ENCODE results near the gene OLR1.
"Not testable (repeated sequence)": the region's sequence is repeated elsewhere in the genome, so short reads cannot be mapped to it uniquely, and the experiment has no call there.

The OLR1 gene

GRCh38 chr12:10171973-10172728, at the start of gene OLR1:
OLR1 (minus strand) TSS chr12:10172132; CDS start chr12:10172077, 55 bp downstream.
- DNase-seq: no peak

DNA sequence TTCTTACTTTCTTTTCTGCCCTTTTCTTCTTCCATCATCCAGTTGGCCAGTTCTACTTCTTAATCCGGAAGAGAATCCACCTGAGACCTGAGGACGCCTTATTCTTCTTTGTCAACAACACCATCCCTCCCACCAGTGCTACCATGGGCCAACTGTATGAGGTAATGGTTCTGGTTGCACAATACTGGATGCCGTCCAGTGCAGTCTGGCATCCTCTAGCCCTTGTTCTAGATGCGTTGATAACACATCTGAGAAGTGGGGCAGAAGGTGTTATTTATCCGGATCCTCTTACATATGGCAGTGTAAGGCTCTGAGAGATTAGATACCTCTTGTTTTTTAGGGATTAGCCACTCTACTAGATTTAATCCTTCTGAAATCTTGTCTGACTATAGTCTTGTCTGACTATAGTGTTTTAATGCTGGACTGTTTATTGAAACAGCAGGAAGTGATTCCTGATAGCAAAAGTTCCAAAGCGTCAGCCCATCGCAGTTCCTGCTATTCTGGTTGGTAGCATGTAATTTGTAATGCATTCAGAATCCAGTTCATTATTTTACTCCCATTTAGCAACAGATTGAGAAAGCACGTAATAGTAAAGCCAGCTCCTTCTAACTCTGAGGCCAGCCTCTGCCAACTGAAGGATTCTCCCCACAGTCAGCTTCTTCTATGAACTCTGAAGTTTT, 48.6 kb upstream of the OLR1 start:
- no peak for DNase-seq

DNA sequence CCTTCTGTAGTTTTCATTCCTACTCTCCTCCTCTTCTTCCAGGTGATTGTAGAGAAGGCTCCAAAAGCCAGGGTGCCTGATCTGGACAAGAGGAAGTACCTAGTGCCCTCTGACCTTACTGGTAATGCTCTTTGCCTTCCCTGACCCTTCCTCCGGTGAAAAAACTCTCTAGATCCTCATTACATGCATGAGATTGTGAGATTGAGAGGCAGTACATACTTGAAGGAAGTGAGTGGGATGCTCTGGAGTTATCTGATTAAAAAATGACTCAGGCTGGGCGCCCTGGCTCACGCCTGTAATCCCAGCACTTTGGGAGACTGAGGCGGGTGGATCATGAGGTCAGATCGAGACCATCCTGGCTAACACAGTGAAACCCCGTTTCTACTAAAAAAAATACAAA, 46.1 kb upstream of the OLR1 start:
- DNase-seq: no peak

GRCh38 chr12:10215946-10216345, 44.0 kb upstream of the OLR1 start:
- DNase-seq: not testable (repeated sequence)

GRCh38 chr12:10215436-10215835, 43.5 kb upstream of the OLR1 start:
- DNase-seq: no peak

GRCh38 chr12:10214895-10215267, 42.9 kb upstream of the OLR1 start:
- no peak for DNase-seq

DNA sequence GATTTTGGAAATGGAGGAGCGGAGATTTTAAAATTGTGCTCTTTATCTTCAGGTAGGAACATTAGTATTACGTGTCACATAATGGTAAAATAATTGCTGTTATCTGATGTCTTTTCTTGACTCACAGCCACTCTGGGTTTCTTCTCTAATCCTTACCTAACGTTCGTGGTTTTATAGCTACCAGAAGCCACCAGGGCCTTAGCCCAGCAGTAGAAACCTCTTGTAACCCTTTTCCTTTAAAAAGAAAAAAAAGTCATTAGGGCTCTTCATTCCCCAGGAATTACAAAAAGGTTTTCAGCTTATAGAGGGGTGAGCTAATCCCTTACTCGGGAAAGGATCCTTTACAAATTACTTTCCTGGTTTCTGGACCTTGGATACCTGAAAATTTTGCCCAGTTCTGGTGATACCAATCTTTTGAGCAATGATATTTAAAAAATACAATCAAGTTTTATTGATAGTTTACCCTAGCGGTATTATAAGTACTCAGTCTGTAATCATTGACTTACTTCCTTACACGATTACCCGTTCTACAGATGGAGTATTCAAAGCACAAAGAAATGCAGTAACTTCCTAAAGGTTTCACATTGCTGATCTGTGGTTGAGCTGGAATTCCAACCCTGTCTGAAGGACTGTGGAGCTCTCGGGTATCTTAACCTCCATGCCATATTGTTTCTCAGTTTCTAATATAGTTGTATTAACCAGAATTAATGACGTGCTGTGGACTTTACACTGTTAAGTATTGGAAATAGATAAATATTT, 42.4 kb upstream of the OLR1 start:
- no peak for DNase-seq

GRCh38 chr12:10213168-10214135, 41.5 kb upstream of the OLR1 start:
- DNase-seq: peak; percentile 76

- DNase-seq: peak; percentile 78
Observed at GRCh38 chr12:10212739-10213131, 40.8 kb upstream of the OLR1 start, which contains the start of gene GABARAPL1. GABARAPL1 (plus strand) TSS chr12:10212877; CDS start chr12:10213130, 253 bp downstream.

GRCh38 chr12:10211940-10212738, 40.2 kb upstream of the OLR1 start:
- DNase-seq: peak; percentile 86

DNA sequence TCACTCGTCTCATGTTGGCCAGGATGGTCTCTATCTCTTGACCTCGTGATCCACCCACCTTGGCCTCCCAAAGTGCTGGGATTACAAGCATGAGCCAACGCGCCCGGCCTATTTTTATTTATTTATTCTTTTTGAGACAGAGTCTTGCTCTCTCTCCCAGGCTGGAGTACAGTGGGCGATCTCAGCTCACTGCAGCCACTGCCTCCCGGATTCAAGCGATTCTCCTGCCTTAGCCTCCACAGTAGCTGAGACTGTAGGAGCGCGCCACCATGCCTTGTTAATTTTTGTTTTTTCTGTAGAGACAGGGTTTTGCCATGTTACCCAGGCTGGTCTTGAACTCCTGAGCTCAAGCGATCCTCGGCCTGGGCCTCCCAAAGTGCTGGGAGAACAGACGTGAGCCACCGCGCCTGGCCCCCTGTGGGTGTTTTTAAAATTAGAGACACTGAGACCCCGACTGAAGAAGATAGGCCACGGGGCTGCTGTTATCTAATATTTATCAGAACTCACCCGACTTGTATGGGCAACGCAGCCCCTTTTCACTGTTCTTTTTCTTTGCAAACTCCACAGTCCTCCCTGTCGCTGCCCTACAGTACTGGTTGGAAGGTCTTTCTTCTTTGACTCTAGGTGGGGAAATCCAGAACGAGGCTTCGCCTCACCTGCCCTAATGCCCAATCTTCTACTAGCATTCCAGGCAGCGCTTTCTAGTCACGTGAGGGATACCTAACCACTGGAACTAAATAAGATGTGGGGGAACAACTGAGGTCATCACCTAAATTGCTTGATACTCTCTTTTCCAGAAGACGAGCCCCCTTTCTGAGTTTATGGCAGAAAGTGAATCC, 39.4 kb upstream of the OLR1 start:
- DNase-seq: no peak

DNA sequence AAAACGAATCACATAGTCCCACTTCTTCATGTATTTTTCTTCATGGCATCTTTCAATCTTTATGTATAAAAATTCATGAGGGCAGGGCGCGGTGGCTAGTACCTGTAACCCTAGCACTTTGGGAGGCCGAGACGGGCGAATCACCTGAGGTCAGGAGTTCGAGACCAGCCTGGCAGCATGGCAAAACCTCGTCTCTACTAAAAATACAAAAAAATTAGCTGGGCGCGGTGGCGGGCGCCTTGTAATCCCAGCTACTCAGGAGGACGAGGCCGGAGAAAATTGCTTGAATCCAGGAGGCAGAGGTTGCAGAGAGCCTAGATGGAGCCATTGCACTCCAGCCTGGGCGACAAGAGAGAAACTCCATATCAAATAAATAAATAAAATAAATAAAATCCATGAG, 38.3 kb upstream of the OLR1 start:
- DNase-seq: no peak

DNA sequence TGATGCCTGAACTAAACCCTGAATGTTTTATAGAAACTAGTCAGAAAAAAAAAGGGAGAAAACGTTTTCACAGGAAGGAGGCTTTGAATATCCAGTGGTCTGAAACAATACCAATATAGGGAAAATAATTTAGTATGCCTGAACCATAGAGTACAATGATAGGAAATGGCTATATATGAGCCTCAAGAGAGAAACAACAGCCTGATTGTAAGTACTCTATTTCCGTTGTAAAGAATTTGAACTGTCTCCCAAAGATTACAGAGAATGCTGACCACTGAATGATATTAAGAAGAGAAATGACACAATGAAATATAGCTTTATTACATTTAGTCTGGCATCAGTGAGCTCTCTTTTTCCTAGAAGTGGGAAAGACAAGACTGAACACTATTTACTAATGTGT, 35.2 kb upstream of the OLR1 start:
- DNase-seq: no peak

DNA sequence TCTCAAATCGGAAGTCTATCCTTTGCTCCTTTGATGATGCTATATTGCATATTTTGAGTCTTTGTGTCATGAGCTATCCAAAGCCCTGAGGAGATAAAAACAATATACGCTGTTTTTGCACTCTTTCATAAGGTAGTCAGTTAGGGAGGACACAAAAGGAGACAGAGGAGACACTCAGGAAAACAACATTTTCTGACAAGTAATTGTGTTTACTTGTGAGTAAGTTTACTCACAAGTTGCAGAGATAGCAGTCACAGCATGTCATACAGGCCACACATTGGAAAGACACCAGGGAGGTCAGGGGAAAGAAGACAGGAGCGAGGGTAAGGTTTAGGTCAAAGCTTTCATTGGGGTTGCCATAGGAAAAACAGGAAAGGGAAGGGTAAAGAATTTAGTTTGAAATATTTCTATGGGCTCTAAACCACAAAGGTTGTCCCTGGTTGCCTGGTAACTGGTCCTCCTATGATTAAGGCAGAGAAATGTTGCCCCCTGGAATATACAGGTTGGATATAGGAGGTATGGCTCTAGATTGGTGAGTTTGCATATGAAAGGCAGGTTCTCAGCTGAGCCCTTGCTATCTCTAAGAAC, 33.4 kb upstream of the OLR1 start:
- no peak for DNase-seq

GRCh38 chr12:10204495-10204894, 32.6 kb upstream of the OLR1 start:
- DNase-seq: not testable (repeated sequence)

GRCh38 chr12:10197879-10198278, 25.9 kb upstream of the OLR1 start:
- no peak for DNase-seq

GRCh38 chr12:10196210-10196609, 24.3 kb upstream of the OLR1 start:
- DNase-seq: no peak

DNA sequence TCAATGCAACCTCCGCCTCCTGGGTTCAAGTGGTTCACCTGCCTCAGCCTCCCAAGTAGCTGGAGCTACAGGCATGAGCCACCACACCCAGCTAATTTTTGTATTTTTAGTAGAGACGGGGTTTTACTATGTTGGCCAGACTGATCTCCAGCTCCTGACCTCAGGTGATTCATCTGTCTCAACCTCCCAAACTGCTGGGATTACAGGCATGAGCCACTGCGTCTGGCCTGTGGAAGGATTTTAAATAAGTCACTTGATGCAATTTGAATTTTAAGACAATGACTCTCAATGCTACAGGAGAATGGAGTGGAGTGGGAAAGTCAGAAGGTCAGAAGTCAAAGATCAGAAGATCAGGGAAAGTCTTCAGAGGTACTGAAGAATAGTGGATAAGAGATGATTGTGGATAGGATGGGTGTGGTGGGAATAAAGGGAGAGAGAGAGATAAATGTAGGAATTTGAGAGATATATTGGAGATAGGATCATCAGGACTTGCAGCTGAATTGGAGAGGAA, 22.3 kb upstream of the OLR1 start:
- DNase-seq: no peak

DNA sequence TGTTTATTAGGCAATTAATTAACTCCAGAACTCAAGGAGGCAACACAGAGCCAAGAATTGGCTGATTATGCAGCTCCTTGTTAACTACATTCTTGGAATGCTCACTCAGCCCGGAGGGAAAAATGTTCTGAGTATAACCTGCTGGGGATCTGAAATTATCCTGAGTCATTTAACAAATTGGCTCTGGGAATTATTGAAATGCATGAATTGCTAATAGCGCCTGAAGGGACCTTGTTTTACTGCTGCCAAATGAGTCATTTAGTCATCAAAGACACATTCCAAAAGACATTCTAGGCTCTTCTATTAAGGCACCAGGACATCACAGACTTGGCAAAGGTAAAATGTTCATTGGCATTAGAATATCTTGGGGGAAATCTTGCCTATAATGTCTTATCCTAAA, 19.9 kb upstream of the OLR1 start:
- no peak for DNase-seq
